GM03348 (cell line): ENCODE measurements around the gene NUP88.

Experiments
- DNase-seq: peaks from one replicate; pipeline ENCODE4 v3.0.0; 2012; ENCODE audit warnings: low spot score

NUP88 gene

GRCh38 chr17:5355421-5356129 lies 63.9 kb downstream of the NUP88 start:
- peak; percentile 60 for DNase-seq

GRCh38 chr17:5354886-5355415 lies 64.5 kb downstream of the NUP88 start:
- DNase-seq: peak; percentile 13

GRCh38 chr17:5354310-5354709 lies 65.2 kb downstream of the NUP88 start:
- no peak for DNase-seq

- no peak for DNase-seq
These were observed 66.7 kb downstream of the NUP88 start for GRCh38 chr17:5352681-5353289.

- DNase-seq: no peak
These were observed 74.5 kb downstream of the NUP88 start for GRCh38 chr17:5344914-5345313.
